PC-9 (cell line): ENCODE results near the gene SIGLEC9.

Experiments
- CTCF ChIP-seq: fragments of 200-600 bp; sonication (generic); conservative IDR thresholded peaks from 2 replicates; pipeline ENCODE4 v1.6.1; 2017; ENCODE audit warnings: mixed run types, antibody characterized with exemption, mild to moderate bottlenecking, moderate library complexity
- EZH2 ChIP-seq: fragments of 200-600 bp; sonication (generic); IDR thresholded peaks from 2 replicates; pipeline ENCODE4 v1.8.0; 2017; ENCODE audit warnings: antibody characterized with exemption, low read depth

- TF ChIP-seq CTCF = no peak
- TF ChIP-seq EZH2 = no peak
These were observed 21.3 kb downstream of the SIGLEC9 start for GRCh38 chr19:51145916-51146493.
